Cardiac septum (tissue), 1 donor: Measurements from ENCODE around the gene ZKSCAN7. TPM values are rescaled to one million over a fixed set of nuclear protein-coding genes. Genes with fewer than 3 reads are reported as not detected.
A peak's percentile ranks its signal among the peaks of the same experiment; 100 is the strongest.
"Not testable (repeated sequence)": the region's sequence is repeated elsewhere in the genome, so short reads cannot be mapped to it uniquely, and the experiment has no call there.

Experiments
- DNase-seq: peaks from one replicate; pipeline ENCODE4 v3.0.0-alpha.2; 2020; ENCODE audit warnings: low spot score
- intact Hi-C: fragments of 100-400 bp; cut with DNase I; formaldehyde crosslinking; loops from one replicate; pipeline ENCODE4 v1.14.0; 2022
- long read RNA-seq: library from polyadenylated mRNA; unstranded; transcript quantifications from one replicate; pipeline ENCODE4 v2.0.0, GENCODE V29; 2021
- total RNA-seq: library from RNA; stranded (reverse); fragmentation: NEBNext Ultra II Directional; extraction: Animal tissue kit (Norgen Biotek cat#: 25700); gene quantifications from one replicate; pipeline ENCODE4 v1.2.1, GENCODE V29; 2021
- donor health status: DM: no; HTN: no; CAD: no.

Gene ZKSCAN7
- total RNA-seq = 2.3 TPM
- long read RNA-seq, partial matches to known transcripts = 0 of 2 reads
- long read RNA-seq, other reads (novel, unspliced or antisense) = 0 of 2 reads

- intact Hi-C loops = no loop called here
Measured at GRCh38 chr3:44554626-44555592, at the start of gene ZKSCAN7. Gene ZKSCAN7 (plus strand): TSS chr3:44555193. CDS start chr3:44557048, 1,855 bp downstream.

GRCh38 chr3:44506556-44506955 lies 48.4 kb upstream of the ZKSCAN7 start:
- intact Hi-C loops = no loop called here
- DNase-seq = no peak

More at GRCh38 chr3:44554626-44555592, at the start of gene ZKSCAN7:
- peak; percentile 80 for DNase-seq

GRCh38 chr3:44506961-44507360 lies 48.0 kb upstream of the ZKSCAN7 start:
- intact Hi-C loops = no loop called here

DNA sequence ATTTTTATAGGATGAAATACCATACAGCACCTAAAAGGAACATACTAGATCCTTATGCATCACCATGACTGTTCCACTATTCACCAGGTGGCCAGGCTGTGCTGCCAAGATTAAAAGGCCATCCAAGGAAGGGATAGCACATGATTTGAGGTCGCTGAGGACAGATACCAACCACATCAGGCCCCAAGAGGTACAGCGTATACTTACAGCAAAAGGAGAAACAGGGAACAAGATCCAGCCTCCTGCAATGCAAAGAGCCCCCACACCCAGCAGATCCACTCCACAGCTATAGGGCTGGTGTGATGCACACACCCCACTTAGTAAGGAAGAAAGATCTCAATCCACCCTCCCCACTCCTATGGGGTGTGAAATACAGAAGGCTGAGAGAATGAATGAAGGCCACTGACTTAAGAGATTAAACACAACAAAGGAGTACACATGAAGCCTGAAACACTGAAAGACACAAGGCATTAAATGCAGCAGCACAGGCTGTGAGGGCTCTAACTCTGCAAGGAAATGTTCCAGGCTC lies 45.5 kb upstream of the ZKSCAN7 start:
- intact Hi-C loops = no loop called here

More at GRCh38 chr3:44506961-44507360, 48.0 kb upstream of the ZKSCAN7 start:
- DNase-seq = no peak

DNA sequence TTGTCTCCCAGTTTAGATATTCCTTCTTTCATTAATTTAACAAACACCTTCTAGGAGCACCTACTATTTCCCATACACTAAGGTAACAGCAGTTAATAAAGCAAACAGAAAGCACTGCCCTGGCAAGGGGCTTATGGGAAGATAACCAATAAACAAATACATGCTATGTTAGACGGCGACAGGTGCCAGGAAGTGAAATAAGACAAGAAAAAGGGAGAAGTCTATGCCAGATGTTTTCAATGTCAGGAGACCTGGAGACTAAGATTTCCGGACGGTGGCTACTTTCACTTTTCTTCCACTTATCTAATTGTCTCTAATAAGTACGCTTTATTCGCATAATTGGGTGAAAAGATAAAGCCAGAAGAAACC lies 45.0 kb upstream of the ZKSCAN7 start:
- DNase-seq = no peak
- intact Hi-C loops = loop anchor here (2.0 to 5.0 kb wide), 3 partner anchors 33 to 187 kb away; partner anchors contain the start of genes TCAIM and ZNF445

More for the DNA sequence above, 45.5 kb upstream of the ZKSCAN7 start:
- DNase-seq = no peak

GRCh38 chr3:44511238-44511566 lies 43.8 kb upstream of the ZKSCAN7 start:
- intact Hi-C loops = loop anchor here (2.0 to 5.0 kb wide), 3 partner anchors 34 to 188 kb away; partner anchors contain the start of genes TCAIM and ZNF445
- DNase-seq = no peak

DNA sequence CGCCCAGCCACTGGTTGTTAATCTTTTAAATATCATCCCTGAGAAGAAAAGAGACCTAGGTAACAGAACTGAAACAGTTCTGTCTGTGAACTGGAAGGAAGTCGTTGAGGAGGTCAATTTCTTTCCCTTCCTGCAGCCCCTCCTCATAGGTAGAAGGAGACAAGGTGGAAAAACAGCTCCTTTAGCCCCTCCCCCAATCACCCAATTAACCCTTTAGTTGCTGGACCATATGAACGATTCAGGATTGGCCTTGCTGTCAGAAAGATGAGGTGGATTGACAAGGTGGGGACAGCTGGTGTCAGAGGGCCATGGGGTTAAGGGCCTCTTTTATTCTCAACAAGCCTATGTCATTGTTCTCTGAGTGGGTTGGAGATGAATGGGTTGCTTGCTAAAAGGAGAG lies 41.5 kb upstream of the ZKSCAN7 start:
- no peak for DNase-seq
- intact Hi-C loops = loop anchor here (5.0 kb wide), 1 partner anchor 176 kb away; the partner anchor contains the start of gene TCAIM

DNA sequence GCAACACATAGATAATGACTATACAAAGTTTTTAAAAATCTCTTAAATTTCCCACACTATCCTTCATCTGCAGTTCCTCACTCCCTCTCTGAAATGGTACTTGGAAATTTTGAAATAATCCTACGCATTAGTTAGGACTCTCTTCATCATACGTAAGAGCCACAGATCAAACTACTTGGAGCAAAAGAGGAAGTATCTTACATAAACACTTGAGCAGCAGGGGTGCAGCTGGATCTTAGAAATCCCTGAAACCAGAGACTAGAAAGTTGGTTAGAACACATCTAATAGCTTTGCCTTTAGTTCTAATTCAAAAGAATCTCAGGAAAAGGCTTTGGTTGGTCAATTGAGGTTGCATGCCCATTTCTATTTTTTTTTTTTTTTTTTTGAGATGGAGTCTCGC lies 38.8 kb upstream of the ZKSCAN7 start:
- intact Hi-C loops = no loop called here
- DNase-seq = no peak

GRCh38 chr3:44518782-44519156 lies 36.2 kb upstream of the ZKSCAN7 start:
- DNase-seq = no peak
- intact Hi-C loops = no loop called here

DNA sequence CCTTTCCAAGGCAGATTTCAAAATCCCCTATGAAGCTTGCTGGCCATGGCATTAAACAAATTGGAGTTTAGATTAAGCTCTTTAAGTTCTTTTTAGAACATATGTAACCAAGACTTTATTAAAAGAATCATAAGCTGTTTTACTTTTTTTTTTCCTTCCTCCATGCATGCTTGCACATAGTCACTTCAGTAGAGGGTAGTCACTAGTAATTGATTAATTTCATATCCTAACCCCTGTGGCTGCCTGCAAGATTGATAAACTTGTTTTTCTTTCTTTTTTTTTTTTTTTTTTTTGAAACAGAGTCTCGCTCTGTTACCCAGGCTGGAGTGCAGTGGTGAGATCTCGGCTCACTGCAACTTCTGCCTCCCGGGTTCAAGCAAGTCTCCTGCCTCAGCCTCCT lies 33.3 kb upstream of the ZKSCAN7 start:
- DNase-seq = no peak
- intact Hi-C loops = no loop called here

- no peak for DNase-seq
- intact Hi-C loops = no loop called here
Measured at GRCh38 chr3:44522494-44522933, 32.5 kb upstream of the ZKSCAN7 start.

DNA sequence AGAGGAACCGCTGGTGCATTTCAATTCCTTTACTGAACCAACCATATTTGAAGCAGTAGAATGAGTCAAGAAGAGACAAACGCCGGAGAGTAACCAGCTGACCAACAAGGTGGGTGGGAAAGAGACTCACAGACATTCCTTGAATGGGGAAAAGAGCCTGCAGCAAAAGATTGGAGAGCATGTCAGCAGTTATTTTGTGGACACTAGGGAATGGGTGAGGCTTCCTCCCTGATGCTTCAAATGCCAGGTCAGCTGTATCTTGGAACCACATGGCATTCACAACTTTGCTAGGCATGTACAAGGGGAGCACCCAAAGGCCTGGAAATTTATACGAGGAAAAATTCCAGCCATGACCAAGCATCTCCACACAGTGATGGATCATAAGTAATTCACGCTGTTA lies 29.9 kb upstream of the ZKSCAN7 start:
- no peak for DNase-seq
- intact Hi-C loops = no loop called here

DNA sequence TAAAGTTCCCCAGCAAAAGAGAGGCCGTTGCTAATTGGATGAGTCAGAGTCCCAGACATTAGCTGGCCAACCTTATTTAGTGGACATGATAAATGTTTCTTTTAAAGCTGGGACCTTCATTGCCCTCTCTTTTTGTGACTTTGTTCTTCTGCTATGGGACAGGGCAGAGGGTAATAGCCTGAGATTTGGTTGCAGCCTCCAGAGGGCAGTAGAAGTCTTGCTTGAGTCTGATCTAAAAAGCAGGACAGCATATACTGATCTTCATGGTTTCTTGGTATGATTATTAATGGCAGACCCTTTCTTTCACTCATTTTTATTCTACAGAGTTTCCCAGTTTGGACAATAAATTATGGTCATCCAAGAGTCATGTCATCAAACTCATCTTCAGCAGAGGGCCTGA lies 25.1 kb upstream of the ZKSCAN7 start:
- intact Hi-C loops = loop anchor here (10.0 kb wide), 1 partner anchor 185 kb away; the partner anchor contains the start of gene ZNF502
- DNase-seq = no peak

- intact Hi-C loops = loop anchor here (10.0 kb wide), 1 partner anchor 184 kb away; the partner anchor contains the start of gene ZNF502
- no peak for DNase-seq
Measured at GRCh38 chr3:44530911-44531310, 24.1 kb upstream of the ZKSCAN7 start.

GRCh38 chr3:44534659-44535058 lies 20.3 kb upstream of the ZKSCAN7 start:
- DNase-seq = not testable (repeated sequence)
- intact Hi-C loops = loop anchor here (10.0 kb wide), 1 partner anchor 180 kb away; the partner anchor contains the start of gene ZNF502

- intact Hi-C loops = loop anchor here (10.0 kb wide), 1 partner anchor 179 kb away; the partner anchor contains the start of gene ZNF502
- no peak for DNase-seq
Measured at GRCh38 chr3:44535364-44535763, 19.6 kb upstream of the ZKSCAN7 start.

DNA sequence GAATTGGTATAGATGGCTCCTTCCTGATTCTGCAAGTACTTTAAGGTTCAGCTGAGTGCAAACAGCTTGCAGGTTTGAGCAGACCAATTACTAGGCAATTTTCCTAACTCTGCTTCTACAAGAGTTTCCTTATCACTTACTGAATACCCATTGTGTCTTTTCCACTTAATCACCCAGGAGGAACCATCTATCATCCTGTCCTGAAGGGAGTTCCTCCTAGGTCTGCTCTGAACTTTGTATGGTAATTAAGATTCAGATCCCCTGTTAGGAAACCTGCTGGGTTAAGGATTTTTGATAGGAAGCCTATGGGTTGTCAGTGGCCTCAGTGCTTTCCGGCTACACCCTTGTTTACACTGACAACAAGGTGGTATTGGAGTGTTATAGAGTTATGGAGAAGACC lies 10.2 kb upstream of the ZKSCAN7 start:
- intact Hi-C loops, DNase-seq: not testable (repeated sequence)

GRCh38 chr3:44555723-44556122 lies 730 bp downstream of the ZKSCAN7 start:
- DNase-seq = no peak
- intact Hi-C loops = no loop called here

GRCh38 chr3:44557074-44557473 lies 2.1 kb downstream of the ZKSCAN7 start:
- intact Hi-C loops = no loop called here
- no peak for DNase-seq

GRCh38 chr3:44561076-44561475 lies 6.1 kb downstream of the ZKSCAN7 start:
- intact Hi-C loops = no loop called here
- no peak for DNase-seq
